IPS-11a (cell line): Measurements from ENCODE around the gene OGFOD3.
"Not testable (repeated sequence)": the region's sequence is repeated elsewhere in the genome, so short reads cannot be mapped to it uniquely, and the experiment has no call there.

Experiments used
- H3K4me3 ChIP-seq: one replicate; pipeline ENCODE4 v1.5.1; 2013; ENCODE audit warnings: low read depth, low read length, control low read depth

Gene OGFOD3

DNA sequence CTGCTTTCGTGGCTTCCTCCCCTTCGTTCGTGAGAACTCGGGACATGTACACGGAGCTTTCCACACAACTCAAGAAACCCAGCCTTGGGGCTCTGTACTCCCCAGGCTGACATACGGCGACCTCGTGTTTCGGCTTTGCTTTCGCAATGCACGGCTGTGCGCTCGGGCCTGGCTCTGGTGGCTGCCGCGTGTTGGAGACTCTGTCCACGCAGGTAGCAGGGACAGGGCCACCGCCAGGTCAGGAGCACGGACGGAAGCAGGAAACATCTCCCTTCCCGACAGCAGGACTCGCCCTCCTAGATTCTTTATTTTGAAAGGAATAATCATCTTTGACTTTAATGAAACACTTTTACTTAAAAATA is 29.5 kb downstream of the OGFOD3 start:
- H3K4me3 ChIP-seq: no peak overlapping the region

DNA sequence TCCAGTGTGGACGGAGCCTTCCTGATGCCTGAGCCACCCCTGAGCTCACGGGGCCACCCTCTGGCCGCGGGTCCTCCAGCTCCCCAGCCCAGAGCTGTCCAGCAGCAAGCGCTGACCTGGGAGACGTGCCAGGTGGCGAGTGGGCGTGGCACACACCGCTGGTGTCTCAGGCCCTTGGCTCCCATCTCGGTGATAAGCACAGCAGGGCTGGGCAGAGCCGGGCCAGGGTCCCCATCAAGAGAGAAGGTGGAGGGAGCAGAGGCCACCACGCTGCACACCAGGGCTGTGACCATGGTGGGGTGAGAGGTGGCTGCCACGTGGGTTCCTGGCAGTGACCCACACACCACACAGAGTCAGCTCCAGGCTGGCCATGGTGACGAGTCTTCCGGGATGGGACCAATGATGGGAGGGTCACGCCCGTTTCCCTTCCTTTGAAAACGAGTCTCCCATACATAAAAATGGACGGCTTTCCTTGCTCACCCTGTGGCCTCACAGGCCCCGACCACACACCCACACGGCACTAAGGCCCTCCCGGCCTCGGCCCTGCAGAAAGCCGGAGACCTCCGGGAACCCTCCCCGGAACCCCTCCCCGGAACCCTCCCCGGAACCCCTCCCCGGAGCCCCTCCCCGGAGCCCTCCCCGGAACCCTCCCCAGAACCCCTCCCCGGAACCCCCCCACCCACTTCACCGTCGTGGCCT is 30.0 kb downstream of the OGFOD3 start:
- H3K4me3 ChIP-seq: no peak overlapping the region

GRCh38 chr17:82387705-82388106 is 30.7 kb downstream of the OGFOD3 start:
- no peak overlapping the region for H3K4me3 ChIP-seq

GRCh38 chr17:82386881-82387704 is 31.3 kb downstream of the OGFOD3 start:
- no peak overlapping the region for H3K4me3 ChIP-seq

DNA sequence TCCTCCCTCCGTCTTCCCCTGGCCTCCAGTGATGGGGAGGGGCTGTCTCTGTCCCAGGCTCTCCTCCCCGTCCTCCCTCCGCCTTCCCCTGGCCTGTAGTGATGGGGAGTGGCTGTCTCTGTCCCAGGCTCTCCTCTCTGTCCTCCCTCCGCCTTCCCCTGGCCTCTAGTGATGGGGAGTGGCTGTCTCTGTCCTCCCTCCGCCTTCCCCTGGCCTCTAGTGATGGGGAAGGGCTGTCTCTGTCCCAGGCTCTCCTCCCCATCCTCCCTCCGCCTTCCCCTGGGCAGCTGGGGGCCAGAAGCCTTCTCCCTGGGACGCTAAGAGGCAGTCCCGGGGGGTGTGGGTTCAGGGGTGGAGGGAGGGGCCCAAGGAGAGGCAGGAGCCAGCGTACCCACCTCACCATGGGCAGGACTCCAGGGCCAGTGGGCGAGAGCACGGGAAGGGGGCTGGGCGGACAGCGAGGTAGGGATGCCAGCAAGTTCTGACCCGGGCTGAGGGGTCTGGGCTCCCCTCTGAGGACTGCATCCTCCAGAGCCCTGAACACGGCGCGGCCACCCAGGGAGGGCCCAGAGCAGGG is 32.0 kb downstream of the OGFOD3 start:
- no peak overlapping the region for H3K4me3 ChIP-seq

DNA sequence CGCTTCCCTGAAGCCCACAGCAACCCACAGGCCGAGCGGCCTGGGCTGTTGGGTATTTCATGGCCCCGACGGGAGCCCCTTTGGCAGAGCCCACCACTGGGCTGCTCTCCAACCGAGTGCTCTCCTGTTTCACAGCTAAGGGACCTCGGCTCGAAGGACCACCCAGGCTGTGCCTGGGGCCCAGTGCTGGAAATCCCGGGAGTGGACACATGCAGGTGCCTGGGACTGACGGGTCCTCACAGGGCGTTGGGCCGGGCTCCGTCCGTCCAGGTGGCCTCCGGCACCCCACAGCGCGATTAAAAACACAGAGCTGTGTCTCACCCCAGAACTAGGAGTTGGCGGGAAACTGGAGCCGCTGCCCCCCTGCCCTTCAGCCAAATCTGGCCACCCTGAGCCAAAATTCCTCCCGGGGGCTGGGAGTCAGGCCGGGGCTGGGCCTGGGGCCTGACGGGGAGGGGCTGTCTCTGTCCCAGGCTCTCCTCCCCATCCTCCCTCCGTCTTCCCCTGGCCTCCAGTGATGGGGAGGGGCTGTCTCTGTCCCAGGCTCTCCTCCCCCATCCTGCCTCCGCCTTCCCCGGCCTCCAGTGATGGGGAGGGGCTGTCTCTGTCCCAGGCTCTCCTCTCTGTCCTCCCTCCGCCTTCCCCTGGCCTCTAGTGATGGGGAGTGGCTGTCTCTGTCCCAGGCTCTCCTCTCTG is 32.7 kb downstream of the OGFOD3 start:
- no peak overlapping the region for H3K4me3 ChIP-seq

GRCh38 chr17:82384730-82385481 is 33.5 kb downstream of the OGFOD3 start:
- H3K4me3 ChIP-seq: no peak overlapping the region

GRCh38 chr17:82384051-82384729 is 34.2 kb downstream of the OGFOD3 start:
- H3K4me3 ChIP-seq: no peak overlapping the region

GRCh38 chr17:82383411-82383810 is 35.0 kb downstream of the OGFOD3 start:
- no peak overlapping the region for H3K4me3 ChIP-seq

GRCh38 chr17:82382933-82383255 is 35.5 kb downstream of the OGFOD3 start:
- no peak overlapping the region for H3K4me3 ChIP-seq

DNA sequence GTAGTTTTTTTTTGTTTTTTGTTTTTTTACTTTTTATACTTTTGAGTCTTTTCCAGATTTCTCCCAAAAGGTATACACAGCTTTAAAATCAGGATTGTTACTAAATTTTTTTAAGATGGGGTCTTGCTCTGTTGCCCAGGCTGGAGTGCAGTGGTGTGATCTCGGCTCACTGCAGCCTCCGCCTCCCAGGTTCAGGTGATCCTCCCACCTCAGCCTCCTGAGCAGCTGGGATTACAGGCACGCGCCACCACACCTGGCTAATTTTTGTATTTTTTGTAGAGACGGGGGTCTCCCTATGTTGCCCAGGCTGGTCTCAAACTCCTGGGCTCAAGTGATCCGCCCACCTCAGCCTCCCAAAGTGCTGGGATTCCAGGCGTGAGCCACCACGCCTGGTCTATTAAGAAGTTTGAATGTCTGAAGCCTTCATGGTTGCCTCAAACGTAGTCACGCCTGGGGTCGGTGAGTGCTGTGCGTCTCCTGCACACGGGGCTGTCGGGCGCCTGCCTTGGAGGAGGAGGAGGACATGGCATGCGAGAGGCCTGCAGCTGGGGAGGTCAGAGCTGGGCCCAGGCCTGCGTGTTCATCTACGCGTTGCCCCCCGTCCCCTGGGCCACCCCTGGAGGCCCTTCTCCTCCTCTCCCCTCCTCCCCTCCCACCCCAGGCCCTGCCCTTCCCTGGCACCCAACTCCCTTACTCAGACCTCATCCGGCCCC is 36.0 kb downstream of the OGFOD3 start:
- not testable (repeated sequence) for H3K4me3 ChIP-seq

GRCh38 chr17:82381703-82382009 is 36.7 kb downstream of the OGFOD3 start:
- H3K4me3 ChIP-seq: not testable (repeated sequence)

GRCh38 chr17:82380860-82381702 is 37.3 kb downstream of the OGFOD3 start:
- no peak overlapping the region for H3K4me3 ChIP-seq

DNA sequence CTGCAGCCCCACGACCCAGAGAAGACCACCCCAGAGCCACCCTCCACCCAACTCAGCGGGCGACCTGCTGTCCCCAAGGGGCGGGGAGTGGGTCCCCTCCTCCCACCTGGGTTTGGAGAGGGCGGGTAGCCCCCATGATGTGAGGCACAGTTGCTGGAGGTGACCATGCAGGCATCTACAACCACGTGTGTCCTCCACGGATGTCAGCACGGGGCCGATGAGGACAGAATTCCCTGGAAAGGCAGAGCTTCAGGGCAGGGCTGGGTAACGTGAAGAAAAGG is 39.7 kb downstream of the OGFOD3 start:
- H3K4me3 ChIP-seq: no peak overlapping the region

DNA sequence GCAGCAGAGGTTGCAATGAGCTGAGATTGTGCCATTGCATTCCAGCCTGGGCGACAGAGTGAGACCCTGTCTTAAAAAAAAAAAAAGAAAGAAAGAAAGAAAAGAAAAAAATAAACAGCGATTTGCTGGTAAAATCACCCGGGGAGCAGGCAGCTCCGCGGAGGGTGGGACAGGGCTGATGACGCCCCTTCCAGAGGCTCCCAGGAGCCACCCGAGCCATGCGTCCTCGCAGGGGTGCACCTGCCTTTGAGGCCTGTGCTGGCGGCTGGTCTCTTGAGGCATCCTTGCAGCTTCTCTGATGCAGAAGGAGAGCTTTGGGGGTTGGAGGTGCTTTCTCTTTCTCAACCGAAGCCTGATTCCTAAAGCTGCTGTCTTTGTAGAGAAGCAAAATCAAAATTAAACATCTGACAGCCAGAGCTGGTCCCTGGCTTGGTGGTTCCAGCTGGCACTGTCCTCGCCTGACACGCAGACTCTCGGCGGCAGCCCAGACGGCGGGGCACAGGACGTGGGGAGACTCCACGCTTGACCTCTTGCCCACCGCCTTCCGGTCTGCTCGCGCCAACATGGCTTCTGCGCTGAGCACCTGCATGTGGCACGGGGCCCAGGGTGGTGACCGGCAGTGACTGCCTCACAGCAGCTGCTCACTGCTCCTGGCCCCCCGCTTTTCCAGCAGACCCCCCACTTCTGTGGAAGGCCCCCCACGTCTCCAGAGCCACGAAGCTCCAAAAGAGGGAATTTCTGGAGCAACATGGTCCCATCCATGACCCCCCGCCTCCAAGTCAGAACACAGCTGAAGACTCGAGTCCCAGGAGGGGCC is 40.3 kb downstream of the OGFOD3 start:
- H3K4me3 ChIP-seq: no peak overlapping the region

DNA sequence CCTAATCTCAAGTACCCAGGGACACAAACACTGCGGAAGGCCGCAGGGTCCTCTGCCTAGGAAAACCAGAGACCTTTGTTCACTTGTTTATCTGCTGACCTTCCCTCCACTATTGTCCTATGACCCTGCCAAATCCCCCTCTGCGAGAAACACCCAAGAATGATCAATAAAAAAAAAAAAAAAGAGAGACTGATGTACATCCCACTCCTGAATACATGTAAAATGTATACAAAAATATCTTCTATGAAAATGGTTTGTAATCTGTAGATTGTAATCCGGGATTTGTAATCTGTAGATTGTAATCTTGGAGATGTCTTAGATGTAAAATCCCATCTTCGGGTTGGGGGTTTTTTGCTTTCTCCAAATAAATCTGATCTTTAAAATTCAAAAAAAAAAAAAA is 41.1 kb downstream of the OGFOD3 start:
- H3K4me3 ChIP-seq: not testable (repeated sequence)

- H3K4me3 ChIP-seq: no peak overlapping the region
Observed at GRCh38 chr17:82376042-82376730, 42.2 kb downstream of the OGFOD3 start.
